ENCODE measurements around the gene RNGTT. TPM values are rescaled to one million over a fixed set of nuclear protein-coding genes. Genes with fewer than 3 reads are reported as not detected.

The RNGTT gene
- total and polyA plus RNA-seq, 10 of the 15 experiments (the other 5 are each of a cell fraction or from before 2014, with no cell fraction given), result 7.7 to 30.4 (median 22.2) TPM

GRCh38 chr6:88626460-88626859 lies 337.0 kb downstream of the RNGTT start (continued):
- no peak for TF ChIP-seq PAX8 (IDR thresholded peaks at IDR 0.05)
- TF ChIP-seq WRNIP1 (IDR thresholded peaks at IDR 0.05; ENCODE audit: borderline replicate concordance, low read depth, low read length), result no peak
- no peak for TF ChIP-seq SUPT20H (IDR thresholded peaks at IDR 0.05; ENCODE audit: borderline replicate concordance, control insufficient read depth, low read depth, low read length)
- TF ChIP-seq NFIC (IDR thresholded peaks at IDR 0.05; ENCODE audit: low read depth, low read length), result no peak
- TF ChIP-seq CUX1 (IDR thresholded peaks at IDR 0.05; ENCODE audit: insufficient replicate concordance, low read depth, low read length), result no peak
- TF ChIP-seq ETV6 (conservative IDR thresholded peaks at IDR 0.05 in 1 of 2, IDR thresholded peaks at IDR 0.05 in 1 of 2; ENCODE audit: borderline replicate concordance in 1 of 2, low read depth in 1 of 2), result no peak
- TF ChIP-seq DPF2 (IDR thresholded peaks at IDR 0.05), result no peak
